Tibial artery (tissue), 4 donors: ENCODE results near the gene STK31.

ENCODE experiments used
- DNase-seq, 2 donors: peaks; one replicate each; pipeline ENCODE4 v3.0.0-alpha.2; 2019
- H3K27ac ChIP-seq, 2 donors: fragments of 200-600 bp; sonication (generic) in 1 of 2; 1 replicate in 1 of 2; 2 replicates in 1 of 2; pipeline ENCODE4 v1.5.1; 2018 to 2019; ENCODE audit warnings: mild to moderate bottlenecking in 1 of 2
- H3K27me3 ChIP-seq, 2 donors: fragments of 200-600 bp; sonication (generic) in 1 of 2; one replicate each; pipeline versions ENCODE4 v1.5.1 to v1.6.0; 2016 to 2019
- H3K36me3 ChIP-seq, 3 donors: fragments of 200-600 bp; sonication (generic) in 2 of 3; one replicate each; pipeline ENCODE4 v1.5.1; 2016 to 2019; ENCODE audit warnings: mild to moderate bottlenecking in 2 of 3
- H3K4me1 ChIP-seq, 4 donors: fragments of 200-600 bp; sonication (generic) in 2 of 4; 1 replicate in 3 of 4; 2 replicates in 1 of 4; pipeline ENCODE4 v1.5.1; 2016 to 2019
- H3K4me3 ChIP-seq, 2 donors: fragments of 200-600 bp; sonication (generic) in 1 of 2; 1 replicate in 1 of 2; 2 replicates in 1 of 2; pipeline ENCODE4 v1.5.1; 2018 to 2019; ENCODE audit warnings: mild to moderate bottlenecking in 2 of 2
- H3K9me3 ChIP-seq, 3 donors: fragments of 200-600 bp; sonication (generic) in 1 of 3; one replicate each; pipeline ENCODE4 v1.5.1; 2016 to 2019
- CTCF ChIP-seq, 2 experiments: fragments of 200-600 bp in 1 of 2; fragments of 450-650 bp in 1 of 2; IDR thresholded peaks; one replicate each; pipeline ENCODE4 v1.5.1; 2017 to 2019; ENCODE audit warnings: antibody characterized with exemption in 2 of 2, mild to moderate bottlenecking in 1 of 2, moderate library complexity in 1 of 2
- intact Hi-C: fragments of 100-400 bp; cut with DNase I; formaldehyde crosslinking; loops from one replicate; pipeline ENCODE4 v1.15.0; 2023; ENCODE audit warnings: low total_unique reads

Gene STK31

GRCh38 chr7:23791721-23792120 is 81.7 kb downstream of the STK31 start:
- intact Hi-C loops = no loop called here
- no peak for TF ChIP-seq CTCF (IDR thresholded peaks at IDR 0.05)
- H3K36me3 ChIP-seq = peaks cover 0 to 6% (median 0%) of the 10 kb centered on the region in 3 donors

DNA sequence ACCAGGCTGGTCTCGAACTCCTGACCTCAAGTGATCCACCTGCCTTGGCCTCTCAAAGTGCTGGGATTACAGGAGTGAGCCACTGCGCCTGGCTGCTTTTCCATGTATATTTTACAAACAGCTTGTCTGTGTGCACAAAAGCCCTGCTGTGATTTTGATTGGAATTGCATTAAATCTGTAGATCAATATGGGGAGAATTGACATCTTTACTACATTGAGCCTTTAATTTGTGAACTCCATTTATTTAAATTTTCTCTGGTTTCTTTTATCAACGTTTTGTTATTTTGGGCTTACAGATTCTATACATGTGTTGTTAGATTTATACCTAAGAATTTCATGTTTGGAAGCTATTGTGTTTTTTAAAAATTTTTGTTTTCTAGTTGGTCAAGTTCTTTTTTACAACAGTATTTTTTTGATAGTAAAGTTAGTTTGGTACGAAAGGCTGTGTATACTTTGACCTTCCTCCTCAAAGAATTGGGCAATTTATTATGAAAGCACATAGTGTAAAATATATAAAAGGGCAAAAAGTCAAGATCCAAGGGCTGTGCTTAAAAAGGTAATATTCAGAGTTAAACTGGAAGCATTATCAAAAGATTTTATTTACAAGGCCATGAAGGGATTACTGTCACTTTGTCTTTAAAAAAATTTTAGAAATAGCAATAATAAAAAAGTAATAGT is 92.8 kb downstream of the STK31 start:
- Histone ChIP-seq H3K27ac (no peak overlapping the region), H3K9me3 (no peaks in the 10 kb centered on the region), H3K4me3 (no peak overlapping the region), H3K4me1 (no peaks in the 10 kb centered on the region), H3K36me3 (no peaks in the 10 kb centered on the region), H3K27me3 (no peaks in the 10 kb centered on the region)
- no peak for DNase-seq
- intact Hi-C loops = no loop called here
- TF ChIP-seq CTCF (IDR thresholded peaks at IDR 0.05) = no peak

More at GRCh38 chr7:23791721-23792120, 81.7 kb downstream of the STK31 start:
- Histone ChIP-seq H3K27ac (no peak overlapping the region), H3K27me3 (no peaks in the 10 kb centered on the region), H3K4me1 (no peaks in the 10 kb centered on the region), H3K9me3 (peaks cover 0 to 7% (median 0%) of the 10 kb centered on the region in 3 donors), H3K4me3 (no peak overlapping the region)
- DNase-seq = no peak

GRCh38 chr7:23804707-23805106 is 94.7 kb downstream of the STK31 start:
- H3K4me3 ChIP-seq = no peak overlapping the region
- intact Hi-C loops = no loop called here
- TF ChIP-seq CTCF (IDR thresholded peaks at IDR 0.05) = no peak
- H3K27ac ChIP-seq = no peak overlapping the region
- H3K4me1 ChIP-seq = no peaks in the 10 kb centered on the region
- H3K36me3 ChIP-seq = no peaks in the 10 kb centered on the region
- H3K27me3 ChIP-seq = no peaks in the 10 kb centered on the region
- no peak for DNase-seq
- H3K9me3 ChIP-seq = peaks cover 0 to 3% (median 0%) of the 10 kb centered on the region in 3 donors

- no peaks in the 10 kb centered on the region for H3K27me3 ChIP-seq
- H3K27ac ChIP-seq = no peak overlapping the region
- no peaks in the 10 kb centered on the region for H3K4me1 ChIP-seq
- peaks cover 0 to 5% (median 5%) of the 10 kb centered on the region in 3 donors for H3K9me3 ChIP-seq
- no peak overlapping the region for H3K4me3 ChIP-seq
- intact Hi-C loops = no loop called here
- no peak for TF ChIP-seq CTCF (IDR thresholded peaks at IDR 0.05)
- DNase-seq = no peak
- H3K36me3 ChIP-seq = no peaks in the 10 kb centered on the region
Observed at GRCh38 chr7:23808421-23808820, 98.4 kb downstream of the STK31 start.

DNA sequence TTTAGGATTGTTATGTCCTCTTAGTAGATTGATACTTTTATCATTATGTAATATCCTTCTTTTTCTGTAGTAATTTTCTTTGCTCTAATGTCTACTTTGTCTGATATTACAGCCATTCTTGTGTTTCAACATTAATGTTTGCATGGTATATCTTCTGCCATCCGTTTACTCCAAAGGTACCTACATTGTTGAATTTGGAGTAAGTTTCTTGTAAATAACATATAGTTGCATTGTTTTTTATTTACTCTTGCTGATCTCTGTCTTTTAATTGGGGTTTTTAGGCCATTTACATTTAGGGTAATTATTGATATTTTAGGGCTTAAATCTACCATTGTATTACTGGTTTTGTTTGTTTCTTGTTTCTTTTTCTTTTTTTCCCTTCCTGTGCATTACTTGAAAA is 100.1 kb downstream of the STK31 start:
- no peak overlapping the region for H3K4me3 ChIP-seq
- TF ChIP-seq CTCF (IDR thresholded peaks at IDR 0.05) = no peak
- no peak overlapping the region for H3K27ac ChIP-seq
- H3K36me3 ChIP-seq = no peaks in the 10 kb centered on the region
- DNase-seq = no peak
- no peaks in the 10 kb centered on the region for H3K27me3 ChIP-seq
- no peaks in the 10 kb centered on the region for H3K4me1 ChIP-seq
- H3K9me3 ChIP-seq = peaks cover 0 to 5% (median 5%) of the 10 kb centered on the region in 3 donors
- intact Hi-C loops = no loop called here
